ENCODE data around the gene OSMR. TPM values are rescaled to one million over a fixed set of nuclear protein-coding genes. Genes with fewer than 3 reads are reported as not detected.

OSMR gene
- total and polyA plus RNA-seq, 2 donors (not counting 1 experiment from before 2014, with no cell fraction given): not detected

- Histone ChIP-seq H3K27ac (ENCODE audit: low read length in 2 of 2) (no peak overlapping the region), H3K4me3 (ENCODE audit: control extremely low read depth in 1 of 5, extremely low read depth in 1 of 5, insufficient read depth in 1 of 5, low read depth in 2 of 5, low read length in 4 of 5) (no peak overlapping the region), H4K20me1 (ENCODE audit: control insufficient read depth, insufficient read depth, low read length, poor library complexity, severe bottlenecking) (no peaks in the 10 kb centered on the region), H3K27me3 (replicated peaks in 1 of 4; ENCODE audit: control extremely low read depth in 1 of 4, control insufficient read depth in 3 of 4, insufficient read depth in 4 of 4, low read length in 3 of 4) (peaks cover 0 to 8% (median 2%) of the 10 kb centered on the region in 4 experiments), H3K9ac (ENCODE audit: low read length) (no peak overlapping the region), H3K36me3 (replicated peaks in 1 of 2; ENCODE audit: control extremely low read depth in 1 of 2, control insufficient read depth in 1 of 2, extremely low read depth in 1 of 2, insufficient read depth in 2 of 2, low read length in 1 of 2) (no peaks in the 10 kb centered on the region), H3K4me2 (replicated peaks; ENCODE audit: low read depth, low read length, poor library complexity, severe bottlenecking) (no peak overlapping the region), H2AFZ (ENCODE audit: insufficient read depth, low read depth, low read length, poor library complexity, severe bottlenecking) (no peak overlapping the region), H3K79me2 (ENCODE audit: control insufficient read depth, insufficient read depth, low read length) (no peaks in the 10 kb centered on the region), H3K9me3 (ENCODE audit: control extremely low read depth in 1 of 3, control insufficient read depth in 2 of 3, insufficient read depth in 1 of 3, low read length in 2 of 3) (peaks cover 0 to 23% (median 3%) of the 10 kb centered on the region in 3 donors), H3K4me1 (ENCODE audit: control insufficient read depth in 2 of 2, insufficient read depth in 2 of 2, low read length in 2 of 2) (no peaks in the 10 kb centered on the region)
- Mint-ChIP-seq H3K27me3 (peaks cover 18% of the 10 kb centered on the region), H3K4me3 (no peak overlapping the region), H3K9me3 (ENCODE audit: insufficient read depth) (peaks cover 6% of the 10 kb centered on the region), H3K27ac (no peak overlapping the region), H3K4me1 (no peaks in the 10 kb centered on the region)
- intact Hi-C loops (cut with micrococcal nuclease): no loop called here
- DNase-seq: no peak
- ChIA-PET CTCF (no interaction called here), POLR2A (no interaction called here)
- no peak for ATAC-seq (ENCODE audit: low read depth)
- TF ChIP-seq CTCF (IDR thresholded peaks at IDR 0.05): no peak
- TF ChIP-seq EZH2 (IDR thresholded peaks at IDR 0.05; ENCODE audit: borderline replicate concordance, insufficient read depth, low read depth, low read length, poor library complexity, severe bottlenecking): no peak
- 20% methylated on average over 1 of the region's 5 CpGs for WGBS (ENCODE audit: insufficient coverage)
Measured at GRCh38 chr5:38867416-38867815, 21.6 kb downstream of the OSMR start.

- Histone ChIP-seq H3K27me3 (replicated peaks in 1 of 4; ENCODE audit: control extremely low read depth in 1 of 4, control insufficient read depth in 3 of 4, insufficient read depth in 4 of 4, low read length in 3 of 4) (peaks cover 0 to 8% (median 2%) of the 10 kb centered on the region in 4 experiments), H3K4me2 (replicated peaks; ENCODE audit: low read depth, low read length, poor library complexity, severe bottlenecking) (no peak overlapping the region), H3K9ac (ENCODE audit: low read length) (no peak overlapping the region), H3K36me3 (replicated peaks in 1 of 2; ENCODE audit: control extremely low read depth in 1 of 2, control insufficient read depth in 1 of 2, extremely low read depth in 1 of 2, insufficient read depth in 2 of 2, low read length in 1 of 2) (no peaks in the 10 kb centered on the region), H2AFZ (ENCODE audit: insufficient read depth, low read depth, low read length, poor library complexity, severe bottlenecking) (no peak overlapping the region), H3K79me2 (ENCODE audit: control insufficient read depth, insufficient read depth, low read length) (no peaks in the 10 kb centered on the region), H4K20me1 (ENCODE audit: control insufficient read depth, insufficient read depth, low read length, poor library complexity, severe bottlenecking) (no peaks in the 10 kb centered on the region), H3K9me3 (ENCODE audit: control extremely low read depth in 1 of 3, control insufficient read depth in 2 of 3, insufficient read depth in 1 of 3, low read length in 2 of 3) (peaks cover 0 to 11% (median 0%) of the 10 kb centered on the region in 3 donors), H3K4me1 (ENCODE audit: control insufficient read depth in 2 of 2, insufficient read depth in 2 of 2, low read length in 2 of 2) (no peaks in the 10 kb centered on the region), H3K27ac (ENCODE audit: low read length in 2 of 2) (no peak overlapping the region), H3K4me3 (ENCODE audit: control extremely low read depth in 1 of 5, extremely low read depth in 1 of 5, insufficient read depth in 1 of 5, low read depth in 2 of 5, low read length in 4 of 5) (no peak overlapping the region)
- TF ChIP-seq EZH2 (IDR thresholded peaks at IDR 0.05; ENCODE audit: borderline replicate concordance, insufficient read depth, low read depth, low read length, poor library complexity, severe bottlenecking): no peak
- TF ChIP-seq CTCF (IDR thresholded peaks at IDR 0.05): no peak
- Mint-ChIP-seq H3K4me1 (no peaks in the 10 kb centered on the region), H3K27ac (no peak overlapping the region), H3K27me3 (peaks cover 30% of the 10 kb centered on the region), H3K4me3 (no peak overlapping the region), H3K9me3 (ENCODE audit: insufficient read depth) (no peaks in the 10 kb centered on the region)
- WGBS (ENCODE audit: insufficient coverage): 100% methylated on average over 1 of the region's 1 CpG
- DNase-seq (no peak), ATAC-seq (ENCODE audit: low read depth) (no peak)
- intact Hi-C loops (cut with micrococcal nuclease): no loop called here
- ChIA-PET POLR2A (no interaction called here), CTCF (no interaction called here)
Measured at GRCh38 chr5:38870595-38870994, 24.8 kb downstream of the OSMR start.
